Caki2 (cell line): Measurements from ENCODE around the gene CFAP45. TPM values are rescaled to one million over a fixed set of nuclear protein-coding genes. Genes with fewer than 3 reads are reported as not detected.
"Not testable (repeated sequence)": the region's sequence is repeated elsewhere in the genome, so short reads cannot be mapped to it uniquely, and the experiment has no call there.

ENCODE experiments used
- DNase-seq: peaks from one replicate; pipeline ENCODE4 v3.0.0-alpha.2; 2015; ENCODE audit warnings: low read depth
- in situ Hi-C: cut with HindIII; loops from 2 replicates; pipeline ENCODE4 v1.10.0; 2016; ENCODE audit warnings: low sequenced_read_pairs, low pct_unique_long_range_greater_than_20kb, mixed read lengths
- total RNA-seq: library from RNA; depleted of rRNA; stranded (reverse); fragments of >200 nt; shearing (Covaris generic); gene quantifications from 2 replicates; pipeline ENCODE4 v1.2.3, GENCODE V29; 2014; ENCODE audit warnings: low replicate concordance

Gene CFAP45
- total RNA-seq, 1 experiment from 2014 or later = not detected

DNA sequence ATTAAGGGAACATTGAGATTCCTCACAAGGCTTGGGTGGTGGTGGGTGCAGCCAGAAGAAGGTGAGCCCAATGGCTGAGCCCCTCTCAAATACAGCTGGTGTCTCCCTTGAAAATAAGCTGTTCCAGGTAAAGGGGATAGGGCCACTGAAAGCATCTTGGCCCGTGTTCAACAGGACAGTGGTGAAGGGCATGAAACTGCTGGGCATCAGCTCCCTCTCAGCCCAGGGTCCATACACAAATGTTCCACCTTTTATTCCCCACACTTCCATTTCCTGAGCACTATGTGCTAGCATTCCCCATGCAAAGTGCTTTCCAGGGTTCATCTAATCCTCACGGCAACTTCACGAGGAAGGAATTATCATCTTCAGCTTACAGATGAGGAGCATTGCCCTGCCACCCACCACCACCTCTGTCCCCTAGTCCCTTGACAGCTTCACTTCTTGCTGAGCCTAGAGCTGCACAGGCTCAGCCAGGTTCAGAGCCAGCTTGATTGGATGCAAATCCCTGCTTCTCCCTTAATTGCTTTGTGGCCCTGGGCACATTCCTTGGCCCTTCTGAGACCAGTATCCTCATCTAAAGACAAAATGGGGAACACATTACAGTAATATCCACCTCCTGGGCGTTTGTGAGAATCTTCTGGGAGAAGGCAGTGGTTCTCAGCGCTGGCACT is 15.7 kb upstream of the CFAP45 start:
- in situ Hi-C loops = no loop called here
- no peak for DNase-seq

- in situ Hi-C loops = no loop called here
- no peak for DNase-seq
Measured at GRCh38 chr1:159914252-159915018, 14.5 kb upstream of the CFAP45 start.

- in situ Hi-C loops = no loop called here
- no peak for DNase-seq
Measured at GRCh38 chr1:159913451-159914192, 13.7 kb upstream of the CFAP45 start.

DNA sequence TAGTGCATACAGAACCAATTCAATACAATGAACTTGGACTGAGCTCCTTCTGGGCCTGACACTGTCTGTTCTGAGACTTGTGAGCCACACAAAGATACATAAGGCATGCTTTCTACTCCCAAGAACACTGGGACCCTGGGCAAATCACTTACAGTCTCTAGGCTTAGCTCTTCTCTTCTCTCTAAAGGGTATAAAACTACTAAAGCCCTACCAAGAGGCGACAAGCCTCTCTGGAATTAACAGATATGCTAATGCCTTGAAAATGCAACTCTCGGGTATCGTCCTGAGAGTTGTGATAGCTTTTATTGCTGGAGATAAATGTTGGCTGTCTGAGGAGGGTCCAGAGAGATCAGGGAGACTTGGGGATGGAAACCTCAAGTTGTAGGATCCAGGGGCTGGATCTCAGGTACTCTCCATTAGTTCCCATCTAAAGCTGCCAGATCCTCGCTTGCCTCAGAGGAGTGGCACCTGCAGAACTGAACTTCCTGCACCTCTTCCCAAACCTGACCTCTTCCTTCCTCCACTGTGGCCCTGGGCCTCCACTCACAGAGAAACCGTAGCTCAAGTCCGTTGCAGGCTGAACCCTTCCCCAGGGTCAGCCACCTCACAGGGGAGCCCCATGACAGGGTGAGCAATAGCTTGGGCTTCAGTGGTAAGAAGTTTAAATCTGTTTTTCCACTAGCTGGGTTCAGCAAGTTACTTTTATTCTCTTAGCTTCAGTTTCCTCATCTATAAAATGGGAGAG is 11.5 kb upstream of the CFAP45 start:
- no peak for DNase-seq
- in situ Hi-C loops = no loop called here

DNA sequence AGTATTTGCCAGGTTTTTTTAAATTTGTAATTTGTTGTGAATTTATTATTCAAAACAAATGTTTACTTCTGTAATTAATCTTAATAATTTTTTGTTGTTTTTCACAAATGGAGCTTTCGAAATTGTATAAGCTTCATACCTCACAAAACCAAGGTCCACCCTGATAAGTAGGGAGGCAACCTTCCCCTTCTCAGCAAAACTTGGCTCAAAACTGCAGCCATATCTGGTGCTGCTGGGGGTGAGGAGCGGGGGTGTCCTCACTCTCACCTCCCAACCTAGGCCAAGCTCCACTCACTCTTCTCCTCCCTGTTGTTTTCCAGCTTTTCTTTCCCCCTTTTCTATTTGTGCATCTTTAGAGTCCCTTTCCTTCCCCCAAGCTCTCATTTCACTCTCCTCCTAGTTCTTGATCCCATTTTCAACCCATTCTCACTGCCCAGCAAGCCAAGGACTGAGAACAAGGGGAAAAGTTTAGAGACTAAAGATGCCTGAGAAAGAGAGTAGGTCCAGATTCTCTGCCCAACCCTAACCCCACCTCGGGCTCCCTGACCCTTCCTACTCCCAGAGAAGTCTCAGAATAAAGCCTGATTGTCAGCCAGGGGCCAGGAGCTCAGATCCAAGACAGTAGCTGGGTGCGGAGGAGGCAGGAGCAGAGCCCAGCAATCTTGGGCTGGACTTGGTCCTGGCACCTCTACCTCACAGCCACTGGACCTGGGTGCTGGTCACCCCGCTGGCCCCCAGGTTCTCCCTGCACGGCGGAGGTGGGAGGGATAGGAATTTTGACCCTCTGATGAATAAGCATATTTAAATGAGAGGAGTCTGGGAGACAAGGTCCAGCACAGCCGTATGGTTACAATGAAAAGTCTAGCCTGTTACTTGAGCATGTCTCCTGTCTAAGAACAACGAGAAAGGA is 8.3 kb upstream of the CFAP45 start:
- in situ Hi-C loops = no loop called here
- DNase-seq = no peak

GRCh38 chr1:159906960-159907359 is 7.0 kb upstream of the CFAP45 start:
- no peak for DNase-seq
- in situ Hi-C loops = no loop called here

- DNase-seq, in situ Hi-C loops: not testable (repeated sequence)
Measured at GRCh38 chr1:159904036-159904435, 4.1 kb upstream of the CFAP45 start.

GRCh38 chr1:159902541-159902940 is 2.6 kb upstream of the CFAP45 start:
- in situ Hi-C loops = no loop called here
- no peak for DNase-seq

- in situ Hi-C loops = no loop called here
- DNase-seq = no peak
Measured at GRCh38 chr1:159900755-159901360, 893 bp upstream of the CFAP45 start.

- in situ Hi-C loops = loop anchor here (25.0 kb wide), 1 partner anchor 112 kb away; the partner anchor contains the start of gene DUSP23
- DNase-seq = not testable (repeated sequence)
Measured at GRCh38 chr1:159899634-159900033, 331 bp downstream of the CFAP45 start.

GRCh38 chr1:159898527-159898926 is 1.4 kb downstream of the CFAP45 start:
- in situ Hi-C loops = loop anchor here (25.0 kb wide), 1 partner anchor 111 kb away; the partner anchor contains the start of gene DUSP23
- no peak for DNase-seq

DNA sequence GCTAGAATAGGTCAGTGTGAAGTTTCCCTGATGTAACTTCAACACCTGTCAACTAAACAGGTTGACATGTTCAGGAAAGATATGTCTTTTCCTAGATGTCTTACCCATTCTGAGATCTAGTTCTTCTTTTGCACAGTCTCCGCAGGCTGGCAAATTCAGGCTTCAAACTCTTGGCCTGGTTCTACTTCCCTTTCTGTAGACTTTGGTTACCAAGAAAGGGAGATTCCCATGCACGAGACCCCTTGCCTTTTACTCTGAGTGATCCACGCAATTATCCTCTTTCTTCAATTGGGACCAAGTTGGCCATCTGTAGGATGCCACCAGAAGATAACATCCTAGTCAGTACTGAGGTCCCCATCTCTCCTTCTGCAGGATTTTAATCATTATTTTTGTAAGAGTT is 2.0 kb downstream of the CFAP45 start:
- in situ Hi-C loops = loop anchor here (25.0 kb wide), 1 partner anchor 111 kb away; the partner anchor contains the start of gene DUSP23
- no peak for DNase-seq

DNA sequence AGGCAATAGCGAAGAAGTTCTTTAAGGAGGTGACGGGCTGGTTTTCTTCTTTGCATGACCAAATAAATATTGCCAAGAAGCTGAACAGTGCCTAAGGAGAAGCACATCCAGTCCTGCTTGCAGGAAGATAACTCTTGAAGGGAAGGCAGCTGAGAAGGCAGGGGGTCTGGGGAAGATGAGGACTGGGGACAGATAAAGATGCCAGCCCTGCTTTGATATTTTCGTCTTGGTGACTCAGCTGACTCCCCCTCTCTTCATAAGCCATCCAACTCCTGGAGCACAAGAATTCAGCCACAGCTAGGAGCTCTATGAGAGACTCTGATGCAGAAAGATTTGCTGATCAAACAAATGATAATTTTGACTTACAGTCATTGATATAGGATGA is 3.4 kb downstream of the CFAP45 start:
- in situ Hi-C loops = loop anchor here (25.0 kb wide), 1 partner anchor 109 kb away; the partner anchor contains the start of gene DUSP23
- no peak for DNase-seq

DNA sequence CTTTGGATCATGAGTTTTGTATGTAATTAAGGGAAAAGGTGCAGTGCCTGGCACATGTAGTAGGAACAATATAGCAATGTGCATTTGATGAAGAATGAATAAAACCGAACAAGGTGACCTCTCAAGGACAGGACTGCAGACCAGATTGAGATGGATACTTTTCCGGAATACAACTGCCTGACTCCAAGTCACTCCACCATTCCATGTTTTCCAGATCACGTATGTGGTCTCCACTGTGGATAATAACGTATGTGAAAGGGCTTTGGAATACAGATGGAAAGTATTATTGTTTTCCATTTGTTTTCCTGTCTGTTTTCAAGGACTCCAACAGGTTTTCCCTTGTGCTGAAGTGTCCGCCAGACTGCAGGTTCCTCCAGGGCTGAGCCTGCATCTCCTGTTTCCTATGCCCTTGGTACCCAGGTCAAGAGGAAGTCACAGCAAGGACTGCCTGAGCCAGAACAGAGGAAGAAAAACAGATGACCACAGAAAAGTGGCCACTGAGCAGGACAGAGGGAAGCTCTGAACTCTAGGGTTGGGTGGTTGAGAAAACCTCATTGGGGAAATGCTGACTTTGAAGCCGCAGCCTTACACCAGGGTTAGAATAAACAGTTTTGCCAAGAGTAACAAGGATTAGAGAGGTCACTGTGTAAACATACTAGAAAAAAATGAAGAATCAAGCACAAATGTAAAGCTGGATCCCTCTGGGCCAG is 4.0 kb downstream of the CFAP45 start:
- no peak for DNase-seq
- in situ Hi-C loops = loop anchor here (25.0 kb wide), 1 partner anchor 109 kb away; the partner anchor contains the start of gene DUSP23

- DNase-seq = no peak
- in situ Hi-C loops = loop anchor here (25.0 kb wide), 1 partner anchor 108 kb away; the partner anchor contains the start of gene DUSP23
Measured at GRCh38 chr1:159895286-159895685, 4.7 kb downstream of the CFAP45 start.

DNA sequence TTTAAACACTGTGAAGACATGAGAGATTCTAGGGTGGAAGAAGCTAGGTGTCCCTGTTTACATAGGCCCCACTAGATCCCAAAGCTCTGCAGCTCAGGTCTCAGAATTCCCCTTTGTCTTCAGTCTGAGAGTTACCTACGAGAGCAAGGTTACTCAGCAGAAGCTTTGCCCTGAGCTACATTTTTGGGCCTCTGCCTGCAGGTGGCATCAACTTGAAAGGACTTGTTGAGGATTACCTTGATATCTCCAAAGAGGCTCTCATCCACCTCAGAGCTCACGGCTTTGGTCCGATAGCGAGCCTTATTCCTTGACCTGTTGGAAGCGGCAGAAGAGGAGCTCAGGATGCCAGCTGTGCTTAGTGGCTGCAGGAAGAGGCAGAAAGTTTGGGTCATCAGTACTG is 7.0 kb downstream of the CFAP45 start:
- DNase-seq = no peak
- in situ Hi-C loops = loop anchor here (25.0 kb wide), 1 partner anchor 106 kb away; the partner anchor contains the start of gene DUSP23
